HEK293 (cell line): Measurements from ENCODE around the gene ZFAND2B.

ENCODE experiments used
- BCL11A ChIP-seq: fragments of 450-650 bp; formaldehyde crosslinking; IDR thresholded peaks from 2 replicates; pipeline ENCODE4 v1.5.1; 2016; ENCODE audit warnings: low read depth, missing biosample characterization, missing genetic modification characterization
- ELK4 ChIP-seq: IDR thresholded peaks from 2 replicates; pipeline ENCODE4 v1.6.1; 2011; ENCODE audit warnings: mild to moderate bottlenecking, low read depth, low read length, borderline replicate concordance
- HOXC10 ChIP-seq: sonication (generic); formaldehyde crosslinking; IDR thresholded peaks from 2 replicates; pipeline ENCODE4 v1.8.1; 2023; ENCODE audit warnings: mild to moderate bottlenecking, missing genetic modification reagents
- IKZF3 ChIP-seq: fragments of 450-650 bp; IDR thresholded peaks from 2 replicates; pipeline ENCODE4 v1.5.0; 2018; ENCODE audit warnings: missing biosample characterization, mild to moderate bottlenecking, missing genetic modification characterization, moderate library complexity
- KLF9 ChIP-seq: fragments of 450-650 bp; formaldehyde crosslinking; IDR thresholded peaks from 2 replicates; pipeline ENCODE4 v1.5.1; 2016; ENCODE audit warnings: missing biosample characterization, missing genetic modification characterization, low read depth
- PATZ1 ChIP-seq: fragments of 450-650 bp; formaldehyde crosslinking; IDR thresholded peaks from 2 replicates; pipeline ENCODE4 v1.5.1; 2016; ENCODE audit warnings: missing biosample characterization, missing genetic modification characterization
- PRDM1 ChIP-seq: fragments of 450-650 bp; formaldehyde crosslinking; IDR thresholded peaks from 2 replicates; pipeline ENCODE4; 2016; ENCODE audit warnings: missing biosample characterization, missing genetic modification characterization
- PRDM4 ChIP-seq: fragments of 450-650 bp; formaldehyde crosslinking; IDR thresholded peaks from 2 replicates; pipeline ENCODE4 v1.5.1; 2017; ENCODE audit warnings: missing biosample characterization, missing genetic modification characterization
- TRIM28 ChIP-seq: IDR thresholded peaks from 2 replicates; pipeline ENCODE4 v1.6.1; 2011; ENCODE audit warnings: low read length, control low read depth, borderline replicate concordance
- TSHZ1 ChIP-seq: fragments of 450-650 bp; formaldehyde crosslinking; IDR thresholded peaks from 2 replicates; pipeline ENCODE4 v1.5.1; 2016; ENCODE audit warnings: missing biosample characterization, missing genetic modification characterization, borderline replicate concordance
- YY1 ChIP-seq: fragments of 450-650 bp; formaldehyde crosslinking; IDR thresholded peaks from 2 replicates; pipeline ENCODE4 v1.5.1; 2018; ENCODE audit warnings: missing biosample characterization, missing genetic modification characterization
- ZNF280C ChIP-seq: fragments of 450-650 bp; formaldehyde crosslinking; IDR thresholded peaks from 2 replicates; pipeline ENCODE4 v1.5.1; 2016; ENCODE audit warnings: missing biosample characterization, missing genetic modification characterization
- ZNF292 ChIP-seq: fragments of 450-650 bp; formaldehyde crosslinking; IDR thresholded peaks from 2 replicates; pipeline ENCODE4 v1.5.1; 2016; ENCODE audit warnings: low read depth, missing biosample characterization, missing genetic modification characterization, borderline replicate concordance
- ZNF354C ChIP-seq: fragments of 450-650 bp; formaldehyde crosslinking; IDR thresholded peaks from 2 replicates; pipeline ENCODE4 v1.5.1; 2016; ENCODE audit warnings: missing biosample characterization, missing genetic modification characterization, low read depth, borderline replicate concordance
- ZNF426 ChIP-seq: fragments of 450-650 bp; formaldehyde crosslinking; IDR thresholded peaks from 2 replicates; pipeline ENCODE4 v1.5.1; 2017; ENCODE audit warnings: missing biosample characterization, missing genetic modification characterization, mild to moderate bottlenecking, inconsistent platforms, moderate library complexity
- ZNF473 ChIP-seq: fragments of 450-650 bp; formaldehyde crosslinking; IDR thresholded peaks from 2 replicates; pipeline ENCODE4 v1.5.1; 2017; ENCODE audit warnings: missing biosample characterization, missing genetic modification characterization
- ZNF548 ChIP-seq: fragments of 450-650 bp; formaldehyde crosslinking; IDR thresholded peaks from 2 replicates; pipeline ENCODE4 v1.5.1; 2016; ENCODE audit warnings: missing biosample characterization, missing genetic modification characterization
- ZNF585B ChIP-seq: fragments of 450-650 bp; formaldehyde crosslinking; IDR thresholded peaks from 2 replicates; pipeline ENCODE4 v1.5.1; 2016; ENCODE audit warnings: missing biosample characterization, missing genetic modification characterization
- ZNF621 ChIP-seq: fragments of 450-650 bp; formaldehyde crosslinking; IDR thresholded peaks from 2 replicates; pipeline ENCODE4 v1.5.1; 2017; ENCODE audit warnings: missing biosample characterization, missing genetic modification characterization
- ZNF623 ChIP-seq: fragments of 450-650 bp; formaldehyde crosslinking; IDR thresholded peaks from 2 replicates; pipeline ENCODE4 v1.5.1; 2016; ENCODE audit warnings: missing biosample characterization, missing genetic modification characterization
- ZNF654 ChIP-seq: fragments of 450-650 bp; formaldehyde crosslinking; IDR thresholded peaks from 2 replicates; pipeline ENCODE4 v1.5.1; 2016; ENCODE audit warnings: low read depth, missing biosample characterization, missing genetic modification characterization
- ZNF660 ChIP-seq: fragments of 450-650 bp; IDR thresholded peaks from 2 replicates; pipeline ENCODE4 v1.5.1; 2018; ENCODE audit warnings: missing biosample characterization, mild to moderate bottlenecking, missing genetic modification characterization
- ZNF664 ChIP-seq: fragments of 450-650 bp; formaldehyde crosslinking; IDR thresholded peaks from 2 replicates; pipeline ENCODE4 v1.5.1; 2016; ENCODE audit warnings: missing biosample characterization, missing genetic modification characterization
- ZNF76 ChIP-seq: fragments of 450-650 bp; formaldehyde crosslinking; IDR thresholded peaks from 2 replicates; pipeline ENCODE4; 2016; ENCODE audit warnings: low read depth, missing biosample characterization, missing genetic modification characterization, borderline replicate concordance
- ZNF830 ChIP-seq: fragments of 450-650 bp; IDR thresholded peaks from 2 replicates; pipeline ENCODE4 v1.5.0; 2018; ENCODE audit warnings: missing biosample characterization, missing genetic modification characterization, low read depth, mild to moderate bottlenecking, moderate library complexity
- ZNF843 ChIP-seq: fragments of 450-650 bp; formaldehyde crosslinking; IDR thresholded peaks from 2 replicates; pipeline ENCODE4 v1.5.1; 2016; ENCODE audit warnings: missing biosample characterization, missing genetic modification characterization
- ZSCAN5A ChIP-seq: fragments of 450-650 bp; formaldehyde crosslinking; IDR thresholded peaks from 2 replicates; pipeline ENCODE4 v1.5.1; 2016; ENCODE audit warnings: missing biosample characterization, missing genetic modification characterization

The ZFAND2B gene

GRCh38 chr2:219160186-219161017 is 46.2 kb upstream of the ZFAND2B start, which contains the start of gene NHEJ1 (continued):
- TF ChIP-seq TSHZ1 (tag by site-specific recombination): no peak
- TF ChIP-seq ZSCAN5A (tag by site-specific recombination): 0 out of 2 replicates have a peak, but pooled peaks have one; percentile 53
- no peak for TF ChIP-seq ZNF830 (tag by site-specific recombination)
- TF ChIP-seq PRDM1 (tag by site-specific recombination): peak; percentile 62
- TF ChIP-seq ZNF76: peak; percentile 71; the same call in 1 of the 2 replicates
- no peak for TF ChIP-seq ELK4
- TF ChIP-seq ZNF280C (tag by site-specific recombination): no peak
- TF ChIP-seq ZNF473 (tag by site-specific recombination): no peak
- peak; percentile 90 for TF ChIP-seq PATZ1 (tag by site-specific recombination)
- TF ChIP-seq ZNF621 (tag by site-specific recombination): no peak
- no peak; the same call in none of the 2 replicates for TF ChIP-seq KLF9
- no peak for TF ChIP-seq PRDM4
- no peak for TF ChIP-seq ZNF585B (tag by site-specific recombination)
- TF ChIP-seq ZNF292 (tag by site-specific recombination): no peak
- peak; percentile 43; the same call in 1 of the 2 replicates for TF ChIP-seq ZNF660
- no peak for TF ChIP-seq IKZF3 (tag by site-specific recombination)
- no peak for TF ChIP-seq YY1
- TF ChIP-seq ZNF548 (tag by site-specific recombination): no peak
- no peak for TF ChIP-seq BCL11A (tag by site-specific recombination)
- no peak for TF ChIP-seq TRIM28
- TF ChIP-seq ZNF664 (tag by site-specific recombination): no peak
- no peak for TF ChIP-seq HOXC10 (CRISPR knock-in tag)
- TF ChIP-seq ZNF654 (tag by site-specific recombination): peak; percentile 62
- no peak for TF ChIP-seq ZNF623
- no peak for TF ChIP-seq ZNF354C (tag by site-specific recombination)
- no peak for TF ChIP-seq ZNF426 (tag by site-specific recombination)
- TF ChIP-seq ZNF843 (tag by site-specific recombination): no peak
